Left colon (tissue), 2 donors: ENCODE data around the gene PHLDB3. TPM values are rescaled to one million over a fixed set of nuclear protein-coding genes. Genes with fewer than 3 reads are reported as not detected.
"Not testable (repeated sequence)": the region's sequence is repeated elsewhere in the genome, so short reads cannot be mapped to it uniquely, and the experiment has no call there.

Experiments used
- ATAC-seq: fragments of 200-7000 bp; cut with Tn5 transposase; one replicate; pipeline ENCODE4 v1.9.1; 2020; ENCODE audit warnings: mild to moderate bottlenecking, moderate library complexity
- DNase-seq, 2 donors: peaks; one replicate each; pipeline ENCODE4 v3.0.0-alpha.2; 2020
- intact Hi-C, 2 donors: fragments of 100-400 bp; cut with DNase I in 1 of 2; cut with micrococcal nuclease in 1 of 2; formaldehyde crosslinking; loops; one replicate each; pipeline versions ENCODE4 v1.11.2 to v1.14.0; 2022; cut with DNase I, micrococcal nuclease
- total RNA-seq, 2 donors: library from RNA; stranded (reverse); fragmentation: NEBNext Ultra II Directional; extraction: Animal tissue kit (Norgen Biotek cat#: 25700); gene quantifications; one replicate each; pipeline ENCODE4 v1.2.1, GENCODE V29; 2021
- donor health status: DM: no; HTN: no; CAD: no.
- donor health status: DM: yes; HTN: yes; CAD: no.

Gene PHLDB3
- total RNA-seq, 2 donors from 2014 or later = 9.7 to 11.6 TPM

GRCh38 chr19:43460362-43461016, 44.1 kb downstream of the PHLDB3 start:
- ATAC-seq (no peak), DNase-seq (no peak)
- intact Hi-C loops = no loop called here

- no peak for ATAC-seq
- intact Hi-C loops = no loop called here
- no peak for DNase-seq
Observed at GRCh38 chr19:43457809-43458208, 46.7 kb downstream of the PHLDB3 start.

- ATAC-seq = peak; percentile 69
- DNase-seq = no peak
- intact Hi-C loops = no loop called here
Observed at GRCh38 chr19:43455321-43456113, 49.0 kb downstream of the PHLDB3 start.

GRCh38 chr19:43454031-43454430, 50.5 kb downstream of the PHLDB3 start:
- ATAC-seq (no peak), DNase-seq (no peak)
- intact Hi-C loops = no loop called here

DNA sequence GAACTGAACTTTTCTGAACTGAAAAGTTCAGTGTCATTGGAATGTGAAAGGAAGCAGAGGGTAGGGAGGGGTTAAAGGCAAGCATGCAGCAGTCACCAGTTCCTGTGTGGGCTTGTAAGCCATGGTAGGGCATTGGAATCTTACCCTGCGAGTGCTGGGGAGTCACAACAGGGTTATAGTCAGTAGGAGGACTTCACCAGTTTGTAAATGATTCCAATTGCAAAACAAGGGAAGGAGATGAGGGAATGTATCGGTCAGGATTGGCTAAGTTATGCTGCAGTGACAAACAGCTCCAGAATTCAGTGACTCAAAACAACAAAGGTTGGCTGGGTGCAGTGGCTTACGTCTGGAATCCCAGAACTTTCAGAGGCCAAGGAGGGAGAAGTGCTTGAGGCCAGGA, 52.0 kb downstream of the PHLDB3 start:
- intact Hi-C loops = no loop called here
- no peak for ATAC-seq

GRCh38 chr19:43450545-43450997, 54.0 kb downstream of the PHLDB3 start:
- intact Hi-C loops = no loop called here
- no peak for DNase-seq
- ATAC-seq = peak; percentile 59

More for the DNA sequence above, 52.0 kb downstream of the PHLDB3 start:
- DNase-seq = no peak

DNA sequence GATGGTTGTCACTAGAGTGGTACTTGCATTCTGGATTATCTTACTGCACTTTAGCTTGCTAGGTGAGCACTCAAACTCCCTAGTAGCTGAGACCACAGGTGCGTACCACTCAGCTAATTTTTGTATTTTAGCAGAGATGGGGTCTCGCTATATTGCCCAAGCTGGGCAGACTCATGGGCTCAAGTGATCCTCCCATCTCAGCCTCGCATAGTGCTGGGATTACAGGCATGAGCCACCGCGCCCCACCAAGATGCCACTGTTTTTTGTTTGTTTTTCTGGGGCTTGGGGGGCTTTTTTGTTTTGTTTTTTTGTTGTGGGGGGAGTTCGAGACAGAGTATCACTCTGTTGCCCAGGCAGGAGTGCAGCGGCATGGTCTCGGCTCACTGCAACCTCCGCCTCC, 56.9 kb downstream of the PHLDB3 start:
- ATAC-seq (no peak), DNase-seq (no peak)
- intact Hi-C loops = loop anchor here (2.0 to 10.0 kb wide), 3 partner anchors 71 to 207 kb away; no protein-coding TSS in a partner anchor

DNA sequence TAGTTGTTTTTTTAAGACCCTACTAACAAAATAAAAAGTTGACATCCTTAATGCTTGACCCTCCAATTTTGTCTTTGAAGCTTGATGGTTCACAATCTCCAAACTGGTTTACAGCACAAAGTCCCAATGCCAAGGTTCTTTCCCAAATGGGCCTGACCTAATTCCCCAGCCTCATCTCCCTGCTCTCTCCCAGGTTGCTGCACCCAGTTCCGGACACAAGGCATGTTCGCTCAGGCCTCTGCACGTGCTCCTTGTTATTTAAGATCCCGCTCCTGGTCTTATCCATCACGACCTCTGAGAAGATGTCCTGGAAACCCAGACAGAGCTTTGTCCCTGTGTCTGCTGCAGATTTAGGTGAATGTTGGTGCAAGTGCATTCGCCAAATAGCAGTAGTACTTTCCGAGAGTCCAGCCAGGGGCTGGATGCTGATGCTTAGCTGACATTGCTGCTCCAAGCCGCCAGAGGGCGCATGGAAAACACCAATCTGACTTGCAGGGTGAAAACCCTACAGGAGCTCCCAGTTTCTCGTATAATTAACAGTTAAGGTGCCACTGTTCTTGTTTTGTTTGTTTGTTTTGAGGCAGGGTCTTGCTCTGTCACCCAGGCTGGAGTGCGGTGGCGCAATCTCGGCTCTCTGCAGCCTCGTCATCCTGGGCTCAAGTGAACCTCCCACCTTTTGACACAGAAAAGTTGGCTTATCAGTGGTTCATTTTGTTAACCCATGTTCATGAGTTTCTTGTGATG, 57.6 kb downstream of the PHLDB3 start:
- intact Hi-C loops = loop anchor here (2.0 to 10.0 kb wide), 3 partner anchors 72 to 208 kb away; no protein-coding TSS in a partner anchor
- DNase-seq = peak; percentile 60 to 70
- peak; percentile 90 for ATAC-seq

DNA sequence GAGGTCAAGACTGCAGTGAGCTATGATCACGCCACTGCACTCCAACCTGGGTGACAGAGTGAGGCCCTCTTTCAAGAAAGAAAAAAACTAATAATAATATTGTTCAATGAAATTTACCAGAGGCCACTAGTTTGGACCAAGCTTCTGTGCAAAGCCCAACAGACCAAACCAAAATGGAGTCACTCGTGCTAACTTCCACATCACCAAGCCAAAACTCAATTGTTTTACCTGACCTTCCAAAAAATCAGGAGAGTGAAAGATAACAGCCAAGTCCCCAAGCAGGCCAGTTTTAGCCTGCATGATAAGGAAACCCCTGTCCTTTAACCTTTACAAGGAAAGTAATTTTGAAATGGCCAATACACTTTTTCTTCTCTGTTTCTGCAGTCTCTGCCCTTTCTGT, 59.1 kb downstream of the PHLDB3 start:
- intact Hi-C loops = loop anchor here (5.0 to 10.0 kb wide), 2 partner anchors 77 to 209 kb away; no protein-coding TSS in a partner anchor
- no peak for ATAC-seq

GRCh38 chr19:43444531-43445287, 59.8 kb downstream of the PHLDB3 start:
- intact Hi-C loops = loop anchor here (5.0 to 10.0 kb wide), 2 partner anchors 78 to 210 kb away; no protein-coding TSS in a partner anchor
- no peak for ATAC-seq
- DNase-seq = no peak

More for the DNA sequence above, 59.1 kb downstream of the PHLDB3 start:
- DNase-seq = no peak

DNA sequence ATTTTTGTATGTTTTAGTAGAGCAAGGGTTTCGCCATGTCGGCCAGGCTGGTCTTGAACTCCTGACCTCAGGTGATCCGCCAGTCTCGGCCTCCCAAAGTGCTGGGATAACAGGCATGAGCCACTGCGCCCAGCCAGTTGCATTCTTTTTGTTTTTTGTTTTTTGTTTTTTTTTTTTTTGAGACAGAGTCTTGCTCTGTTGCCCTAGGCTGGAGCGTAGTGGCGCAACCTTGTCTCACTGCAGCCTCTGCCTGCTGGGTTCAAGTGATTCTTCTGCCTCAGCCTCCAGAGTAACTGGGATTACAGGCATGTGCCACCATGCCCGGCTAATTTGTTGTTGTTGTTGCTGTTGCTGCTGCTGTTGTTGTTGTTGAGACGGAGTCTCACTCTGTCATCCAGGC, 60.5 kb downstream of the PHLDB3 start:
- DNase-seq, ATAC-seq: not testable (repeated sequence)
- intact Hi-C loops = loop anchor here in 1 of 2 donors (10.0 kb wide), 1 partner anchor 211 kb away; no protein-coding TSS in a partner anchor

DNA sequence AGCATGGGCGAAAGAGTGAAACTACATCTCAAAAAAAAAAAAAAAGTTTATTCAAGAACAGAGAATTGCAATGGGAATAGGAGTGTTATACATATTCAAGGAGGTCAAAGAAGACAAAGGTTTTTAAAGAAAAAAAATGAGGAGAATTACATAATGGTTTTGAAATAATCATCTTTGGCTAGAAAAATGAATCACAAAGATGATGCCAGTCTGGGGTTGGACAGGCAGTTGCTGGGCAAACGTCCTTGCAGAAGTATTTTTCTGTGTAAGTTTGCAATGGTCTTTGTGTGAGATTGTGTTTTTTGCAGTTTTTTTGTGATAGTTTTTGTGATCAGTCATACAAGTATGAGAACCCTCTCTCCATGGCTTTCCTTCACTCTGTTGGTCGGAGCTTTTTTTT, 62.8 kb downstream of the PHLDB3 start:
- no peak for DNase-seq
- ATAC-seq = no peak
- intact Hi-C loops = loop anchor here in 1 of 2 donors (10.0 kb wide), 1 partner anchor 213 kb away; no protein-coding TSS in a partner anchor

DNA sequence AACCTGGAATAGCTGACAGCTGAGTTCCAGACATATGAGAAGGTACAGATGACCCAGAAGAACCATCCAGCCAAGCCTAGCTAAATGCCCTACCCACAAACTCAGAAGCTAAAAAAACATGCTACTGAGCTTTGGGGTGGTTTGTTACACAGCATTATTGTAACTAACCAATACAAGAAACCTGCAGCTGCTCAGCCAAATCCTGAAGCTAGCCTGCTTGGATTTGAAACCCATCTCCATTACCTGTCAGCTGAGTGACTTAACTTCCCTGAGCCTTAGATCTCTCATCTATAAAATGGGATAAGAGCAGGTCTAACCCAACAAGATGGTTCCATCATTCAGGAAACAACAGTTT, 64.9 kb downstream of the PHLDB3 start:
- DNase-seq (no peak), ATAC-seq (no peak)
- intact Hi-C loops = loop anchor here in 1 of 2 donors (10.0 kb wide), 1 partner anchor 215 kb away; no protein-coding TSS in a partner anchor

DNA sequence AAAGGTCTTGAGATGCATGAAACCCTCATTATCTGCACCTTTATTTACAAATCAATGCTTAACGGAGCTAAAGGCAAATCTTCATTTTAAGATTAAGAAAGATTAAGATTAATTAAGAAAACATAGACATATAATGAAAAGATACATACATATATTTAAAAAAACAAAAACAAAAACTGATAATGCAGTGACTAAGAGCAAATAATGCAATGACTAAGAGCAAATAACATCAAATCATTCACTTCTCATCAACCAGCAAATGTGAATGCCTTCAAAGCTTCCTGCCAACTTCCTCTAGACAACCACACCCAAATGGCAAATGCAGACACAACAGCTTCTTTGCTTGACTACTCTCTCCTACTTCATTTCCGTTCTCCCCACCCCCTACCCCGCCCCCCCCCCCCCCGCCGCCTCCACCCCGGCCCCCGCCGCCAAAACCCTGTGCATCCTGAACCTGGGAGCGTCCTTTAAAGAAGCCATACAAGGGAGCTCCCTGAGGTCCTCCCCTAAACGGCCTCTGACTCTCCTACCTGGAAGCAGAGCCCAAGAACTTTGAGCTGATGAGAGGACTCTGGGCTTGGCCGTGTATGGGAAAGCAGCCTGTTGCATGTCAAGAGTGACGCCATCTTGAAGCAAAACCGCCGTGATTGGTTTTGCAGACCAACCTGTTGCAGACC, 65.4 kb downstream of the PHLDB3 start:
- intact Hi-C loops = no loop called here
- peak; percentile 84 for ATAC-seq
- DNase-seq = no peak

GRCh38 chr19:43438291-43439031, 66.1 kb downstream of the PHLDB3 start:
- DNase-seq (peak; percentile 39 to 47), ATAC-seq (peak; percentile 61)
- intact Hi-C loops = no loop called here

GRCh38 chr19:43437712-43438111, 66.8 kb downstream of the PHLDB3 start:
- no peak for DNase-seq
- intact Hi-C loops = no loop called here
- ATAC-seq = no peak

- DNase-seq, ATAC-seq, intact Hi-C loops: not testable (repeated sequence)
Observed at GRCh38 chr19:43437284-43437683, 67.3 kb downstream of the PHLDB3 start.
